Hepatocyte (in vitro differentiated cells): ENCODE results near the gene VSIG8. TPM values are rescaled to one million over a fixed set of nuclear protein-coding genes. Genes with fewer than 3 reads are reported as not detected.

Source experiments
- DNase-seq: peaks from one replicate; pipeline ENCODE4 v3.0.0-alpha.2; 2016; ENCODE audit warnings: low spot score
- H2AFZ ChIP-seq: fragments of 200-600 bp; sonication (generic); 2 replicates; pipeline ENCODE4 v1.6.0; 2016; ENCODE audit warnings: antibody characterized with exemption, mild to moderate bottlenecking
- H3K27ac ChIP-seq: fragments of 200-600 bp; sonication (generic); 2 replicates; pipeline ENCODE4 v1.5.1; 2016; ENCODE audit warnings: mild to moderate bottlenecking
- H3K27me3 ChIP-seq: fragments of 200-600 bp; sonication (generic); 2 replicates; pipeline ENCODE4 v1.6.1; 2016
- H3K36me3 ChIP-seq: fragments of 200-600 bp; sonication (generic); replicated peaks from 2 replicates; pipeline ENCODE4 v1.5.1; 2016; ENCODE audit warnings: low read depth; ENCODE audit not compliant: insufficient read depth
- H3K4me1 ChIP-seq: fragments of 200-600 bp; sonication (generic); 2 replicates; pipeline ENCODE4 v1.5.1; 2016; ENCODE audit warnings: mild to moderate bottlenecking, moderate library complexity; ENCODE audit not compliant: insufficient read depth
- H3K4me2 ChIP-seq: fragments of 200-600 bp; sonication (generic); 2 replicates; pipeline ENCODE4 v1.6.0; 2016
- H3K4me3 ChIP-seq: fragments of 200-600 bp; sonication (generic); 2 replicates; pipeline ENCODE4 v1.5.1; 2016; ENCODE audit warnings: mild to moderate bottlenecking
- H3K79me2 ChIP-seq: fragments of 200-600 bp; sonication (generic); 2 replicates; pipeline ENCODE4 v1.6.0; 2017; ENCODE audit warnings: mild to moderate bottlenecking
- H3K9me2 ChIP-seq: fragments of 200-600 bp; sonication (generic); replicated peaks from 2 replicates; pipeline ENCODE4 v1.6.0; 2017; ENCODE audit warnings: mild to moderate bottlenecking; ENCODE audit not compliant: insufficient read depth
- H3K9me3 ChIP-seq: fragments of 200-600 bp; sonication (generic); 2 replicates; pipeline ENCODE4 v1.5.1; 2016; ENCODE audit warnings: low read depth, mild to moderate bottlenecking
- H4K20me1 ChIP-seq: fragments of 200-600 bp; sonication (generic); 2 replicates; pipeline ENCODE4 v1.6.0; 2016; ENCODE audit warnings: mild to moderate bottlenecking; ENCODE audit not compliant: insufficient read depth, poor library complexity, severe bottlenecking
- CTCF ChIP-seq: fragments of 200-600 bp; sonication (generic); IDR thresholded peaks from 2 replicates; pipeline ENCODE4 v1.5.1; 2016; ENCODE audit warnings: antibody characterized with exemption, mild to moderate bottlenecking; ENCODE audit not compliant: poor library complexity
- EZH2 ChIP-seq: fragments of 200-600 bp; sonication (generic); IDR thresholded peaks from 2 replicates; pipeline ENCODE4 v1.6.1; 2016; ENCODE audit warnings: antibody characterized with exemption, mild to moderate bottlenecking, borderline replicate concordance
- EZH2phosphoT487 ChIP-seq: fragments of 200-600 bp; sonication (generic); IDR thresholded peaks from one replicate; pipeline ENCODE4 v1.6.1; 2018; ENCODE audit warnings: antibody characterized with exemption, mild to moderate bottlenecking, low read depth, moderate library complexity; ENCODE audit not compliant: unreplicated experiment, severe bottlenecking
- WGBS: methylation state at CpG from one replicate; pipeline ENCODE4 v1.1.6; 2016; ENCODE audit warnings: low lambda C conversion rate; ENCODE audit errors: missing lambda C conversion rate; 5-methylcytosine and 5-hydroxymethylcytosine counted together
- polyA plus RNA-seq: library from polyadenylated mRNA; unstranded; fragments of >200 nt; fragmentation: Nextera tagmentation; extraction: Ambion mirVana; gene quantifications from 2 replicates; pipeline ENCODE4 v1.2.1, GENCODE V29; 2016
- total RNA-seq: library from RNA; depleted of rRNA; stranded (reverse); fragments of >200 nt; gene quantifications from 2 replicates; pipeline ENCODE4 v1.2.3, GENCODE V29; 2014

The VSIG8 gene
- total and polyA plus RNA-seq, 2 experiments from 2014 or later = 0.13 to 0.33 TPM

GRCh38 chr1:159879977-159880376 lies 17.5 kb upstream of the VSIG8 start:
- Histone ChIP-seq H3K27ac (no peak overlapping the region), H2AFZ (no peak overlapping the region), H3K4me2 (no peak overlapping the region), H3K79me2 (no peaks in the 10 kb centered on the region), H3K4me1 (peaks cover 2% of the 10 kb centered on the region), H3K9me2 (no peaks in the 10 kb centered on the region), H3K27me3 (no peaks in the 10 kb centered on the region), H4K20me1 (no peaks in the 10 kb centered on the region), H3K36me3 (no peaks in the 10 kb centered on the region), H3K9me3 (no peaks in the 10 kb centered on the region), H3K4me3 (no peak overlapping the region)
- DNase-seq = no peak
- TF ChIP-seq CTCF (no peak), EZH2 (no peak), EZH2phosphoT487 (no peak)
- 99% methylated on average over 4 of the region's 4 CpGs for WGBS

- no peak overlapping the region for H3K27ac ChIP-seq
- no peaks in the 10 kb centered on the region for H3K27me3 ChIP-seq
- H3K4me3 ChIP-seq = no peak overlapping the region
- no peak overlapping the region for H3K4me2 ChIP-seq
- peaks cover 2% of the 10 kb centered on the region for H3K4me1 ChIP-seq
- no peak overlapping the region for H2AFZ ChIP-seq
- no peaks in the 10 kb centered on the region for H4K20me1 ChIP-seq
- no peak for TF ChIP-seq CTCF
- no peak for TF ChIP-seq EZH2phosphoT487
- TF ChIP-seq EZH2 = no peak
- no peaks in the 10 kb centered on the region for H3K36me3 ChIP-seq
- 77% methylated on average over 3 of the region's 3 CpGs for WGBS
- no peaks in the 10 kb centered on the region for H3K9me3 ChIP-seq
- H3K79me2 ChIP-seq = no peaks in the 10 kb centered on the region
- no peak for DNase-seq
- no peaks in the 10 kb centered on the region for H3K9me2 ChIP-seq
These were observed 16.7 kb upstream of the VSIG8 start for GRCh38 chr1:159879136-159879535.

- no peaks in the 10 kb centered on the region for H3K36me3 ChIP-seq
- no peaks in the 10 kb centered on the region for H3K9me3 ChIP-seq
- TF ChIP-seq EZH2 (no peak), EZH2phosphoT487 (no peak), CTCF (no peak)
- no peaks in the 10 kb centered on the region for H3K27me3 ChIP-seq
- no peak for DNase-seq
- 93% methylated on average over 6 of the region's 6 CpGs for WGBS
- no peaks in the 10 kb centered on the region for H3K9me2 ChIP-seq
- H3K4me1 ChIP-seq = peaks cover 2% of the 10 kb centered on the region
- no peak overlapping the region for H3K4me3 ChIP-seq
- no peak overlapping the region for H3K4me2 ChIP-seq
- no peak overlapping the region for H2AFZ ChIP-seq
- no peak overlapping the region for H3K27ac ChIP-seq
- no peaks in the 10 kb centered on the region for H3K79me2 ChIP-seq
- H4K20me1 ChIP-seq = no peaks in the 10 kb centered on the region
These were observed 15.4 kb upstream of the VSIG8 start for GRCh38 chr1:159877695-159878444.
